Testis (tissue), 3 donors: ENCODE measurements around the gene TDRD10. TPM values are rescaled to one million over a fixed set of nuclear protein-coding genes. Genes with fewer than 3 reads are reported as not detected.
"Not testable (repeated sequence)": the region's sequence is repeated elsewhere in the genome, so short reads cannot be mapped to it uniquely, and the experiment has no call there.

ENCODE experiments used
- DNase-seq: peaks from one replicate; pipeline ENCODE4 v3.0.0-alpha.2; 2019
- H3K27ac ChIP-seq, 2 donors: fragments of 200-600 bp; sonication (generic); one replicate each; pipeline ENCODE4 v1.5.1; 2019
- H3K27me3 ChIP-seq: fragments of 200-600 bp; sonication (generic); one replicate; pipeline ENCODE4 v1.5.1; 2019
- H3K36me3 ChIP-seq: fragments of 200-600 bp; sonication (generic); one replicate; pipeline ENCODE4 v1.5.1; 2017; ENCODE audit warnings: low read depth; ENCODE audit errors: missing control alignments
- H3K4me1 ChIP-seq: fragments of 200-600 bp; sonication (generic); one replicate; pipeline ENCODE4 v1.5.1; 2019
- H3K4me3 ChIP-seq, 2 donors: fragments of 200-600 bp; sonication (generic); one replicate each; pipeline ENCODE4 v1.5.1; 2017 to 2019
- H3K9me3 ChIP-seq: fragments of 200-600 bp; sonication (generic); one replicate; pipeline ENCODE4 v1.5.1; 2017
- CTCF ChIP-seq, 3 experiments: fragments of 450-650 bp in 2 of 3; fragments of 200-600 bp in 1 of 3; sonication (generic) in 1 of 3; IDR thresholded peaks; one replicate each; pipeline ENCODE4 v1.5.1; 2016 to 2019; ENCODE audit warnings: antibody characterized with exemption in 3 of 3, mild to moderate bottlenecking in 2 of 3, moderate library complexity in 1 of 3
- POLR2A ChIP-seq: fragments of 450-650 bp; IDR thresholded peaks from one replicate; pipeline ENCODE4 v1.6.1; 2017; ENCODE audit warnings: antibody characterized with exemption, mild to moderate bottlenecking, moderate library complexity
- WGBS, 2 donors: methylation state at CpG; one replicate each; pipeline ENCODE4 v1.1.5; 2018; 5-methylcytosine and 5-hydroxymethylcytosine counted together
- intact Hi-C: fragments of 100-400 bp; cut with DNase I; formaldehyde crosslinking; loops from one replicate; pipeline ENCODE4 v1.15.1; 2023; ENCODE audit warnings: low total_unique reads
- polyA plus RNA-seq: library from polyadenylated mRNA; stranded (reverse); fragments of 350-450 nt; fragmentation: Illumina TruSeq; extraction: RNeasy Lipid Tissue Mini Kit (QIAGEN cat#74804); gene quantifications from one replicate; pipeline ENCODE4 v1.2.3, GENCODE V29; 2014; ENCODE audit warnings: low read depth, low replicate concordance; ENCODE audit not compliant: insufficient read depth
- total RNA-seq, 2 donors: library from RNA; depleted of rRNA; stranded (reverse); fragments of >200 nt; gene quantifications; one replicate each; pipeline ENCODE4 v1.2.3, GENCODE V29; 2016

The TDRD10 gene
- total and polyA plus RNA-seq, 3 donors from 2014 or later: 50.9 to 123 (median 60.3) TPM

GRCh38 chr1:154483941-154484803 is 17.8 kb upstream of the TDRD10 start:
- 82 to 88% methylated on average over 14 of the region's 14 CpGs for WGBS, 2 donors
- no peak for TF ChIP-seq CTCF (IDR thresholded peaks at IDR 0.05)
- no peak for TF ChIP-seq POLR2A
- H3K4me3 ChIP-seq: no peak overlapping the region
- H3K27me3 ChIP-seq: no peaks in the 10 kb centered on the region
- DNase-seq: no peak
- H3K27ac ChIP-seq: no peak overlapping the region
- no peaks in the 10 kb centered on the region for H3K9me3 ChIP-seq
- no peaks in the 10 kb centered on the region for H3K36me3 ChIP-seq
- peaks cover 10% of the 10 kb centered on the region for H3K4me1 ChIP-seq
- intact Hi-C loops: loop anchor here (10.0 kb wide), 1 partner anchor 61 kb away; no protein-coding TSS in a partner anchor

- Histone ChIP-seq H3K9me3 (no peaks in the 10 kb centered on the region), H3K4me3 (no peak overlapping the region), H3K36me3 (no peaks in the 10 kb centered on the region), H3K4me1 (peaks cover 5% of the 10 kb centered on the region), H3K27me3 (no peaks in the 10 kb centered on the region), H3K27ac (no peak overlapping the region)
- intact Hi-C loops: loop anchor here (10.0 kb wide), 1 partner anchor 60 kb away; no protein-coding TSS in a partner anchor
- no peak for DNase-seq
- 78% methylated on average over 5 of the region's 5 CpGs for WGBS, 2 donors
- TF ChIP-seq CTCF (IDR thresholded peaks at IDR 0.05) (no peak), POLR2A (no peak)
Observed at GRCh38 chr1:154485106-154485505, 16.9 kb upstream of the TDRD10 start.

- no peak overlapping the region for H3K4me3 ChIP-seq
- H3K9me3 ChIP-seq: no peaks in the 10 kb centered on the region
- H3K4me1 ChIP-seq: peaks cover 4% of the 10 kb centered on the region
- no peaks in the 10 kb centered on the region for H3K36me3 ChIP-seq
- H3K27me3 ChIP-seq: no peaks in the 10 kb centered on the region
- intact Hi-C loops: loop anchor here (10.0 kb wide), 1 partner anchor 59 kb away; no protein-coding TSS in a partner anchor
- DNase-seq: no peak
- TF ChIP-seq CTCF (IDR thresholded peaks at IDR 0.05): no peak
- no peak for TF ChIP-seq POLR2A
- no peak overlapping the region for H3K27ac ChIP-seq
- 85 to 86% methylated on average over 7 of the region's 7 CpGs for WGBS, 2 donors
Observed at GRCh38 chr1:154485910-154486496, 16.0 kb upstream of the TDRD10 start.

- intact Hi-C loops: loop anchor here (10.0 kb wide), 1 partner anchor 58 kb away; no protein-coding TSS in a partner anchor
- not testable (repeated sequence) for H3K27ac ChIP-seq, H3K27me3 ChIP-seq, H3K36me3 ChIP-seq, H3K4me1 ChIP-seq, DNase-seq, H3K9me3 ChIP-seq, H3K4me3 ChIP-seq
- 65 to 94% methylated on average over 5 of the region's 5 CpGs for WGBS, 2 donors
Observed at GRCh38 chr1:154486756-154487155, 15.3 kb upstream of the TDRD10 start.

GRCh38 chr1:154488922-154489321 is 13.1 kb upstream of the TDRD10 start:
- Histone ChIP-seq H3K4me1 (peaks cover 11% of the 10 kb centered on the region), H3K27ac (no peak overlapping the region), H3K27me3 (no peaks in the 10 kb centered on the region), H3K36me3 (no peaks in the 10 kb centered on the region), H3K9me3 (no peaks in the 10 kb centered on the region), H3K4me3 (no peak overlapping the region)
- no peak for DNase-seq
- WGBS, 2 donors: 42 to 58% methylated on average over 20 of the region's 20 CpGs
- no peak for TF ChIP-seq POLR2A
- no peak for TF ChIP-seq CTCF (IDR thresholded peaks at IDR 0.05)
- intact Hi-C loops: loop anchor here (10.0 kb wide), 1 partner anchor 56 kb away; no protein-coding TSS in a partner anchor
